HG02610 (cell line): Measurements from ENCODE around the gene ESRP2.

ENCODE experiments used
- ATAC-seq: cut with Tn5 transposase; IDR thresholded peaks from one replicate; pipeline ENCODE4 v1.9.1; 2021; ENCODE audit warnings: mild to moderate bottlenecking, moderate library complexity; ENCODE audit not compliant: unreplicated experiment

The ESRP2 gene

DNA sequence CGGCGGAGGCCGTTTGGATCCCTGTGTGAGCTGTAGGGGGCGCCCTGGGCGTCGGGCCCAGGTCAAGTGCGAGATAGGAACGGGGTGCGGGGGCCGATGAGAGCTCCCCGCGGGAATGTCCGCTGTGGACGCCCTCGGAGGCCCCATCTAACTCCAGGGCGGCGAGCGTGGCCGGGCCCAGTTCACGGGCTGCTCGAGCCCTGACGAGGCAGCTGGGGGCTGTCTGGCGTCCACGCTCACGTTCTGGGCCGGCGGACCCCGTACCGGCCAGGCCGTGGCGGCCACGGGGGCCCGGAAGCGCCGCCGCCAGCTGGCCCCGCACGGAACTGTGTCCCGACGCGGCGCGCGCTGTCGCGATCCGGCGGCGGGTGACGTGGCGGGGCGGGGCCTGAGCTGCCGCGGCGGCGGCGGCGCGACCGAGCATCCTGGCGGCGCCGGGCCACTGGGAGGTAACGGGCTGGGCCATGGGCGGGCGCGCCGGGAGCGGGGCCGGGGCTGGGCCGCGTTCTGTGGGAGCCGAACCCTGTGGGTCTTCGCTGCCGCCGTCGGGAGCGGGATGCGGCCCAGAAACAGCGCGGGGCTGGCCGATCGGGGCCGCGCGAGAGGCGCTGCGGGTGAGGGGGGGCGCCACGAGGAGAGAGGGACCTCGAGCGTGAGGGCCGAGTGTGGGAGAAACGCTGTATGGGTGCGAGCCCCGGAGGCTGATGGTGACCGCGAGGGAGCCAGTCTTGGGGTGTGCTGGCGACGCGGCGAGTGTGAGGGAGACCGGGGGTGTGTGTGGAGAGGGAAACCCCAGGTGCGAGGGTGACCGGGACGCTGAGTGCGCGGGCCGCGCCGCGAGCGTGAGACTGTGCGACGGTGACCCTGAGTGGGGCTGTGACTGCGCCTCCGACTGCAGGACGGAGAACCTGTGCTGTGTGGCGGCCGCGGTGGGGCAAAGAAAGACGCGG lies 28.5 kb upstream of the ESRP2 start, which contains the start of gene SLC7A6:
TSS of gene SLC7A6 (plus strand) at position 399 of the 950 bp plus-strand sequence. CDS start 10,201 bp downstream, outside the sequence.
- peak; percentile 70 for ATAC-seq

DNA sequence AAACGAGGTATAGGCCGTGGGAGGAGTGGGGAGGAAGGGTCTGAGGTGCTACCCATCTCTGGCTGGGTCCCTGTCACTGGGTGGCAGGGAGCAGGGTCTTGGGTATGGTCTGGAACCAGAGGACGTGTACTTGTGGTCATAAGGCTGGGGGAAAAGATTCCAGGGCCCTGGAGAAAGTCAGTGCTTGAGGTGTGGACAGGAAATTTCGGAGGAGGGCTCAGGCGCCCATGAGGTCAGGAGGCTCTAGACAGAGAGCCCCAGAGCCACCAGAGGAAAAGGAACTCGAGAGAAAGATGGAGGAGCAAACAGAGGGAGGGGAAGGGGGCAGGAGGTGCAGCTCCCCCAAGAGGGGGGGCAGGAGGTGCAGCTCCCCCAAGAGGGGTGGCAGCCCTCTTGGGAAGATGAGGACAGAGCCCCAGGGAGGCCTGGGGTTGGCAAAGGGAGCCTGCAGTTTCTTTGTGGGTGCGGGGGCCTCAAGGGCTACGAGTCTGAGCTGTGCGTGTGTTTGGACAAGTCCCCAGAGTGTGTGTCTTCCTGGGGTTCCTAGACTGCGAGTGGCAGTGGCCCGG lies 27.7 kb upstream of the ESRP2 start:
- peak; percentile 2 for ATAC-seq

DNA sequence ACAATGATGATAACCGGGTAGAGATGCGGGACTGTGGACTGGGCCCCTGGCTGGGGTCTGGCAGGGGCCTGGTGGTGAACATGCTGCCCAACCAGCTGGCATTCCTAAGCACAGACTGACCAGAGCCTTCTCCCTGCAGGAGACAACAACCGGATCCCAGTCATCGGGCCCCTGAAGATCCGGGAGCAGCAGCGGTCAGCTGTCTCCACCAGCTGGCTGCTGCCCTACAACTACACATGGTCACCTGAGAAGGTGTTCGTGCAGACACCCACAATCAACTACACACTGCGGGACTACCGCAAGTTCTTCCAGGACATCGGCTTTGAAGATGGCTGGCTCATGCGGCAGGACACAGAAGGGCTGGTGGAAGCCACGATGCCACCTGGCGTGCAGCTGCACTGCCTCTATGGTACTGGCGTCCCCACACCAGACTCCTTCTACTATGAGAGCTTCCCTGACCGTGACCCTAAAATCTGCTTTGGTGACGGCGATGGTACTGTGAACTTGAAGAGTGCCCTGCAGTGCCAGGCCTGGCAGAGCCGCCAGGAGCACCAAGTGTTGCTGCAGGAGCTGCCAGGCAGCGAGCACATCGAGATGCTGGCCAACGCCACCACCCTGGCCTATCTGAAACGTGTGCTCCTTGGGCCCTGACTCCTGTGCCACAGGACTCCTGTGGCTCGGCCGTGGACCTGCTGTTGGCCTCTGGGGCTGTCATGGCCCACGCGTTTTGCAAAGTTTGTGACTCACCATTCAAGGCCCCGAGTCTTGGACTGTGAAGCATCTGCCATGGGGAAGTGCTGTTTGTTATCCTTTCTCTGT lies 23.3 kb upstream of the ESRP2 start:
- no peak for ATAC-seq

- ATAC-seq: no peak
These were observed 22.2 kb upstream of the ESRP2 start for GRCh38 chr16:68257906-68258800.

- no peak for ATAC-seq
These were observed 21.5 kb upstream of the ESRP2 start for GRCh38 chr16:68257251-68257905.

- ATAC-seq: no peak
These were observed 19.8 kb upstream of the ESRP2 start for GRCh38 chr16:68255712-68256111.

DNA sequence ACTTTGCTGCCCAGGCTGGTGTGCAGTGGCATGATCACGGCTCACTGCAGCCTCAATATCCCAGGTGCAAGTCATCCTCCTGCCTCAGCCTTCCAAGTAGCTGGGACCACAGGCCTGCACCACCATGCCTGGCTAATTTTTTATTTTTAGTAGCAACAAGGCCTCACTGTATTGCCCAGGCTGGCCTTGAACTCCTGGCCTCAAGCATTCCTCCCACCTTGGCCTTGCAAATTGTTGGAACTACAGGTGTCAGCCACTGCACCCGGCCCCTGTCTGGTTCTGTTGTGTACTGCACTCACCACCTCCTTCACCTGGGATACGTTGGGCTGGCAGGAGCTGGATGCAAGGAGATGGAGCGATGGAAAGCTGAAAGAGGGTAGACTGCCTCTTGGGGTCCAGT lies 17.8 kb upstream of the ESRP2 start:
- no peak for ATAC-seq

- no peak for ATAC-seq
These were observed 16.5 kb upstream of the ESRP2 start for GRCh38 chr16:68252383-68252782.

- no peak for ATAC-seq
These were observed 15.9 kb upstream of the ESRP2 start for GRCh38 chr16:68251832-68252231.

DNA sequence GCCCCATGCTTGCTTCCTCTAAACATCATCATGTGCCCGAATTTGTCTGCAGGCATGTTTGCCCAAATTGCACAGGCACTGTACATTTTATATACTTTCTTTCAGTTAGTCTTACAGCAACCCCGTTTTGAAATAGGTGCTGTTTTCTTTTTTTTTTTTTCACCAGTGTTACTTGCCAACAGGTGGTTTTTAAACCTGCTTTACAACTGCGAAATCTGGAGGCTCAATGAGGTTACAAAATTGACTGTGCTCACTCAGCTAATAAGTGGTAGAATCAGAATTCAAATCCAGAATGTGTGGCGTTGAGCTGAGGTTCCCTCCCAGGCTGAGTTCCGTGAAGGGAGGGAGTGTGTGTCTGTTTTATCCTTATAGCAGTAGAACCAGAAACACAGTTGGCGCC lies 15.0 kb upstream of the ESRP2 start:
- ATAC-seq: no peak

- ATAC-seq: no peak
These were observed 13.4 kb upstream of the ESRP2 start for GRCh38 chr16:68249371-68249770.

DNA sequence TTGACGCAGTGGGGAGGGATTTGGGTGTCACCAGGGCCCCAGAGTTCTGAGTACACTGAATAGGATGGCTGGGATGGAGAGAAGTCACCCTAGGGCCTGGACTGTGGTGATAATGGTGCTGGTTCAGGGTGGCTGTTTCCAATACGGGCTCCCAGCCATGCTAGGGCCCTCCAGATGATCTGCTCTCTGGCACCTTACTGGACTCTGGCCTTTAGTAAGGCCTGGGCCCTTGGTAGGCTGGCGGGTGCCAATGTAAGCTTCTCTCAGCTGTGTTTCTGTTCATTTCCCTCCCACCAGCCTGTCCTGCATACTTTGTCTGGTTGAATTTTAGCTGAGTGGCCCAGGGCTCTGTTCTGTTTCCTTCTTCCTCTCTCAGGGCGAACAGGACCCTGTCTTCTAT lies 12.0 kb upstream of the ESRP2 start:
- no peak for ATAC-seq

DNA sequence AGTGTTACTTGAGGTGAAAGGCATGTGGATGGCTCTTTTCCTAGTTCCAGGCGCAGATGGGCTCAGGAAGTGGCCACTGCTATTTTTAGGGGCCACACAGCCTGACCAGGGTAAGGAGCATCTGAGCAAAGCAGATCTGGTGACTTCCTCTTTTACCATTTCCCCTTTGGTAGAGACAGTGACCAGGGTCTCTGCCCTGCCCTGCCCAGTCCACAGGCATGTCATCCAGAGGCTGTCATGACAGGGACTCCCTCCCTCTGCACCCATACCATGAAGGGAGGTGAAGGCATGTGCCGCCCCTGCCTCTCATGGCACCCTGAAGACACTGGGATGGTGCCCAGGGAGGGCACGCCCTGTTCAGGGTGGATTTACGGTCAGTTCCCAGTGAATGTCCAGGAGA lies 11.5 kb upstream of the ESRP2 start:
- no peak for ATAC-seq

DNA sequence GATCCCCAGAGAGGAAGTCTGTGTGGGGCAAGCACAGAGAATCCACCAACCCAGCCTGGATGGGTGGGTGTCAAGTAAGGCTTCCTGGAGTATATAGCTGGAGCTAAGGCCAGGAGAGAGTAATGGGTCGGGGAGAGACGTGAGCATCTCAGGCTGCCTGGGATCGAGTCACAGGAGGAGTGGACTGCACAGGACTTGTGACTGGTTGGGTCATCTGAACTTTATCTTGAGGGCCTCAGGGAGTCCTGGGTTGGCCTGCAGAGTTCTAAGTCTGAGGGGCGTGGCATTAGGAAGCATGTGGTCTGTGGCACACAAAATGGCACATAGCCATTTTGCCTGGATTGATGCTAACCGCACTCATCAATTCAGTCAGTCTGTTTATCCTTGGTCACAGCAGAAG lies 10.7 kb upstream of the ESRP2 start:
- no peak for ATAC-seq

- ATAC-seq: no peak
These were observed 10.2 kb upstream of the ESRP2 start for GRCh38 chr16:68246121-68246520.

GRCh38 chr16:68244903-68245853 lies 9.3 kb upstream of the ESRP2 start, which contains the start of gene PLA2G15:
Gene PLA2G15 (plus strand): TSS chr16:68245373. CDS start chr16:68245427, 54 bp downstream.
- ATAC-seq: peak; percentile 85

DNA sequence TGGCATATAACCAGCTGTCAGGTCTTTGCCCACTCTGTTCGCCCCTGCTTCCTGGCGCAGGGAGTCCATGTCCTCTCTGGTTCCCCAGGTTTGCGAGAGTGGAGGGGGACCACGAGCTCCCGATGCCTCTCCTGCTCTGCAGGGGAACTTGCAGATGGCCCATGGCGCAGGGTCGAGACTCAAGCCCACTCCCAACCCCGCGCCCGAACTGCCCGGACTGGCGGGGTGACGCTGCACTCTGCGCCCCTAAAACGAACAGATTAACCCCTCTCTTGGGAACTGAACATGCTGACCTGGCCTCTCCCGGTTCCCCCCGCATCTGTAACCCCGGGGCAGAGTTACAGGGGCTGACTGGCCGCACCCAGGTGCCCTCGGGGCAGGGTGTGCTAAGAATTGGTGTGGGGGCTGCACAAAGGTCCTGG lies 8.6 kb upstream of the ESRP2 start:
- no peak for ATAC-seq
